Endometrial microvascular endothelial cells (primary cell): ENCODE data around the gene MACROH2A1. TPM values are rescaled to one million over a fixed set of nuclear protein-coding genes. Genes with fewer than 3 reads are reported as not detected.

ENCODE experiments used
- total RNA-seq: library from RNA; depleted of rRNA; stranded (reverse); fragments of >200 nt; gene quantifications from one replicate; pipeline ENCODE4 v1.2.3, GENCODE V29; 2015; ENCODE audit errors: inconsistent ontology term

MACROH2A1 gene
- total RNA-seq, 1 donor from 2014 or later, result 139 TPM

Other genes starting within 250 kb of the MACROH2A1 start
- not detected for gene DCANP1, start 48.1 kb upstream of the MACROH2A1 start, total RNA-seq
- not detected for gene TIFAB, start 53.1 kb upstream of the MACROH2A1 start, total RNA-seq
- gene NEUROG1, start 136.7 kb upstream of the MACROH2A1 start, total RNA-seq, result not detected
- gene CXCL14, start 179.8 kb upstream of the MACROH2A1 start, total RNA-seq, result not detected